Transverse colon (tissue), 3 donors: ENCODE results near the gene CMTR2.

Experiments used
- EP300 ChIP-seq: sonication (generic); formaldehyde crosslinking; IDR thresholded peaks from one replicate; pipeline ENCODE4 v1.6.1; 2017; ENCODE audit warnings: antibody characterized with exemption, low read depth
- POLR2A ChIP-seq: fragments of 450-650 bp; IDR thresholded peaks from one replicate; pipeline ENCODE4 v1.6.1; 2016; ENCODE audit warnings: antibody characterized with exemption, mild to moderate bottlenecking, moderate library complexity
- TF ChIP-seq, protein P1 (sequence below), 5 experiments: fragments of 200-600 bp in 3 of 5; fragments of 450-650 bp in 2 of 5; sonication (generic) in 3 of 5; IDR thresholded peaks; 1 replicate in 2 of 5; 2 replicates in 3 of 5; pipeline ENCODE4 v1.5.1; 2016 to 2017; ENCODE audit warnings: antibody characterized with exemption in 5 of 5, inconsistent platforms in 3 of 5, mild to moderate bottlenecking in 2 of 5, moderate library complexity in 1 of 5

- TF ChIP-seq POLR2A = no peak
- no peak for TF ChIP-seq EP300
- TF ChIP-seq, protein P1, sequence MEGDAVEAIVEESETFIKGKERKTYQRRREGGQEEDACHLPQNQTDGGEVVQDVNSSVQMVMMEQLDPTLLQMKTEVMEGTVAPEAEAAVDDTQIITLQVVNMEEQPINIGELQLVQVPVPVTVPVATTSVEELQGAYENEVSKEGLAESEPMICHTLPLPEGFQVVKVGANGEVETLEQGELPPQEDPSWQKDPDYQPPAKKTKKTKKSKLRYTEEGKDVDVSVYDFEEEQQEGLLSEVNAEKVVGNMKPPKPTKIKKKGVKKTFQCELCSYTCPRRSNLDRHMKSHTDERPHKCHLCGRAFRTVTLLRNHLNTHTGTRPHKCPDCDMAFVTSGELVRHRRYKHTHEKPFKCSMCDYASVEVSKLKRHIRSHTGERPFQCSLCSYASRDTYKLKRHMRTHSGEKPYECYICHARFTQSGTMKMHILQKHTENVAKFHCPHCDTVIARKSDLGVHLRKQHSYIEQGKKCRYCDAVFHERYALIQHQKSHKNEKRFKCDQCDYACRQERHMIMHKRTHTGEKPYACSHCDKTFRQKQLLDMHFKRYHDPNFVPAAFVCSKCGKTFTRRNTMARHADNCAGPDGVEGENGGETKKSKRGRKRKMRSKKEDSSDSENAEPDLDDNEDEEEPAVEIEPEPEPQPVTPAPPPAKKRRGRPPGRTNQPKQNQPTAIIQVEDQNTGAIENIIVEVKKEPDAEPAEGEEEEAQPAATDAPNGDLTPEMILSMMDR (IDR thresholded peaks at IDR 0.05) = no peak
Measured at GRCh38 chr16:71337631-71338030, 48.4 kb upstream of the CMTR2 start.
